AG04450 (cell line): ENCODE measurements around the gene ZBTB32. TPM values are rescaled to one million over a fixed set of nuclear protein-coding genes. Genes with fewer than 3 reads are reported as not detected.

Experiments used
- CTCF ChIA-PET: fragments of 300-600, 350-600 bp; formaldehyde crosslinking; extraction: SDS; loops from one replicate; lab custom pipeline; 2022; ENCODE audit warnings: antibody characterized with exemption, inconsistent platforms; lab: Charles Lee
- POLR2A ChIA-PET: fragments of 350-600 bp; formaldehyde crosslinking; extraction: SDS; loops from one replicate; lab custom pipeline; 2021; ENCODE audit warnings: antibody characterized with exemption, inconsistent platforms; lab: Yijun Ruan, JAX
- DNase-seq: peaks from one replicate; pipeline ENCODE4 v3.0.0-alpha.2; 2011; ENCODE audit warnings: low read depth, low spot score
- H3K27ac ChIP-seq: one replicate; pipeline ENCODE4 v1.5.1; 2012; ENCODE audit warnings: low read depth, low read length, control low read depth
- H3K27me3 ChIP-seq: one replicate; pipeline ENCODE4 v1.6.0; 2012; ENCODE audit warnings: low read length; ENCODE audit not compliant: control insufficient read depth, insufficient read depth
- H3K4me3 ChIP-seq: 2 replicates; pipeline ENCODE4 v1.5.1; 2011; ENCODE audit warnings: mild to moderate bottlenecking, low read depth, low read length, control low read depth
- H3K9me3 ChIP-seq: 2 replicates; pipeline ENCODE4 v1.5.1; 2012; ENCODE audit warnings: low read length; ENCODE audit not compliant: control insufficient read depth, insufficient read depth
- polyA plus RNA-seq: library from polyadenylated mRNA; depleted of rRNA; stranded (reverse); fragments of >200 nt; gene quantifications from 2 replicates; pipeline ENCODE4 v1.2.3, GENCODE V29; 2011
- TF ChIP-seq, protein P1 (sequence below): IDR thresholded peaks from 2 replicates; pipeline ENCODE4 v1.5.1; 2011; ENCODE audit warnings: low read depth, low read length, control low read depth, inconsistent platforms

ZBTB32 gene
- polyA plus RNA-seq, 1 experiment = not detected

DNA sequence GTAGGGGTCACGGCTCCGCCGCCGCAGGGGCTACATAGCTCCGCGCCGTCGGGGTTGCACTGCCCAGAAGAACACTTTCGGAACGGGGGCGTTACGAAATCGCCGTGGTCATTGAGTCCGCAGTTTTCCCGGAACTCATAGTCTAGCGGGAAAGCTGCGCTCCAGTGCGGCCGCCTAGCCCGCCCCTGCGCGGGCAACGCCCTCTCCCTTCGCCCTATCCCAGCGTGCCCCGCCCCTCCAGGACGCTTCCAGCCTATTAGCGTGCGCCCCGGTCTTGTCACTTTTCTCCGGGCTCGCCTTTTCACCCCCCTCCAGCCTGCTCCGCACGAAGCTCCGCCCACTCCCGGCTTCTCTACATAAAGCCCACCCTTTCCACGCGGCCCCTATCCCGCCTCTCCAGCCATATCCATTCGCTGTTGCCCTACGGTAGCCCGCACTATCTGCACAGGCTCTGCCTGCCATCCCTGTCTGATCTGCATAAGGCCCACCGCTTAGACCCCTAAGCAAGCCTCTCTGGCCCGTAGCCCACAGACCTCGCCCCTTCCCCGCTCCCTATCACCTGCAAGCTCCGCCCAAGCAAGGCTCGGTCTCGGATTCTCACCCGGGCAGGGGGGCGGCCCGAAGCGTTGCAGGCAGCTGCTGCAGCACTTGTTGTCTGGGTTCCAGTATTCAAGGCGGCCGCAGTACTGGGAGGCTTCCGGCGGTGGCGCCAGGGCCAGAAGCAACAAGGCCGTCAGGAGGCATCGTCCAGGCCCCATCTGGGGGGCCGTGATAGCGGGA, 36.3 kb downstream of the ZBTB32 start:
- H3K27me3 ChIP-seq = no peaks in the 10 kb centered on the region
- no peaks in the 10 kb centered on the region; the same call in 1 of the 2 replicates for H3K9me3 ChIP-seq
- CTCF ChIA-PET = interaction anchor here (0.6 to 1.0 kb wide), 3 partner anchors 14 to 190 kb away, joined by 4 read pairs; no protein-coding TSS in a partner anchor
- TF ChIP-seq, protein P1, sequence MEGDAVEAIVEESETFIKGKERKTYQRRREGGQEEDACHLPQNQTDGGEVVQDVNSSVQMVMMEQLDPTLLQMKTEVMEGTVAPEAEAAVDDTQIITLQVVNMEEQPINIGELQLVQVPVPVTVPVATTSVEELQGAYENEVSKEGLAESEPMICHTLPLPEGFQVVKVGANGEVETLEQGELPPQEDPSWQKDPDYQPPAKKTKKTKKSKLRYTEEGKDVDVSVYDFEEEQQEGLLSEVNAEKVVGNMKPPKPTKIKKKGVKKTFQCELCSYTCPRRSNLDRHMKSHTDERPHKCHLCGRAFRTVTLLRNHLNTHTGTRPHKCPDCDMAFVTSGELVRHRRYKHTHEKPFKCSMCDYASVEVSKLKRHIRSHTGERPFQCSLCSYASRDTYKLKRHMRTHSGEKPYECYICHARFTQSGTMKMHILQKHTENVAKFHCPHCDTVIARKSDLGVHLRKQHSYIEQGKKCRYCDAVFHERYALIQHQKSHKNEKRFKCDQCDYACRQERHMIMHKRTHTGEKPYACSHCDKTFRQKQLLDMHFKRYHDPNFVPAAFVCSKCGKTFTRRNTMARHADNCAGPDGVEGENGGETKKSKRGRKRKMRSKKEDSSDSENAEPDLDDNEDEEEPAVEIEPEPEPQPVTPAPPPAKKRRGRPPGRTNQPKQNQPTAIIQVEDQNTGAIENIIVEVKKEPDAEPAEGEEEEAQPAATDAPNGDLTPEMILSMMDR = 0 out of 2 replicates have a peak, but pooled peaks have one; percentile 26
- POLR2A ChIA-PET = interaction anchor here (0.5 to 1.9 kb wide), 11 partner anchors 8 to 112 kb away, joined by 3 to 16 read pairs (median 5); partner anchors contain the start of genes COX6B1, HSPB6 and LIN37
- peak overlapping the region; percentile 69 for H3K4me3 ChIP-seq
- peak overlapping the region; percentile 78 for H3K27ac ChIP-seq
- DNase-seq = peak; percentile 91

DNA sequence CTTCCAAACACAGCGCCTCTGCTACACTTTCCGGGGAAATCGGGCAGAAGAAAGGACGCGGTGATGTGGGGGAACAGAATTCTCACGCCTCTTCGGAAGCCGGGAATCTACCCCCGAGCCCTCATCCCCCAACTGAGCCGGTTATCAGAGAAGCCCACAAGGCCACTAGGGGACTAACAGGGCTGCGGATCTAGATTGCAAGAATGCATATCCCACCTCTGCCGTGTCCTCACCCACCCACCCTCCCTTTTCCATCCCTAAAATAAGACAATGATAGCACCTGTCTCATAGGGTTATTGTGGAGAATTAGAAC, 36.8 kb downstream of the ZBTB32 start:
- no peak for DNase-seq

GRCh38 chr19:35742121-35742724, 37.9 kb downstream of the ZBTB32 start, which contains the start of gene IGFLR1:
Gene IGFLR1 (minus strand): TSS chr19:35742452. CDS start chr19:35741180, 1,272 bp downstream.
- POLR2A ChIA-PET = no interaction called here
- no peaks in the 10 kb centered on the region; the same call in 1 of the 2 replicates for H3K9me3 ChIP-seq
- CTCF ChIA-PET = no interaction called here

More for the DNA sequence above, 36.8 kb downstream of the ZBTB32 start:
- TF ChIP-seq, protein P1 = no peak; the same call in 1 of the 2 replicates
- Histone ChIP-seq H3K27ac (peak overlapping the region; percentile 65), H3K27me3 (no peaks in the 10 kb centered on the region), H3K4me3 (peak overlapping the region; percentile 69), H3K9me3 (no peaks in the 10 kb centered on the region; the same call in 1 of the 2 replicates)
- ChIA-PET POLR2A (interaction anchor here (0.7 to 1.9 kb wide), 6 partner anchors 9 to 93 kb away, joined by 3 to 16 read pairs (median 6); partner anchors contain the start of genes COX6B1 and HSPB6), CTCF (interaction anchor here (0.9 to 1.0 kb wide), 2 partner anchors 79 to 190 kb away, joined by 4 read pairs; no protein-coding TSS in a partner anchor)

GRCh38 chr19:35743640-35744429, 39.5 kb downstream of the ZBTB32 start:
- Histone ChIP-seq H3K9me3 (no peaks in the 10 kb centered on the region; the same call in 1 of the 2 replicates), H3K27me3 (no peaks in the 10 kb centered on the region), H3K4me3 (peak overlapping the region; percentile 87; the same call in 1 of the 2 replicates), H3K27ac (no peak overlapping the region)
- CTCF ChIA-PET = interaction anchor here (0.6 to 1.4 kb wide), 4 partner anchors 21 to 85 kb away, joined by 3 to 8 read pairs (median 6); no protein-coding TSS in a partner anchor
- DNase-seq = no peak
- TF ChIP-seq, protein P1 = no peak
- POLR2A ChIA-PET = interaction anchor here (0.7 kb wide), 1 partner anchor 13 kb away, joined by 7 read pairs; the partner anchor contains the start of gene HSPB6

More at GRCh38 chr19:35742121-35742724, 37.9 kb downstream of the ZBTB32 start, which contains the start of gene IGFLR1:
- Histone ChIP-seq H3K27me3 (no peaks in the 10 kb centered on the region), H3K4me3 (no peak within 1 kb of the TSS), H3K27ac (no peak within 1 kb of the TSS)
- no peak for DNase-seq
- TF ChIP-seq, protein P1 = no peak
